ENCODE results near the gene COL24A1.

The COL24A1 gene

GRCh38 chr1:85934516-85934915, 222.1 kb downstream of the COL24A1 start:
- ChIA-PET POLR2A (no interaction called here), CTCF (no interaction called here)
- H3K4me3 ChIP-seq (ENCODE audit: low read depth, low read length) = no peak overlapping the region
- TF ChIP-seq, protein P1, sequence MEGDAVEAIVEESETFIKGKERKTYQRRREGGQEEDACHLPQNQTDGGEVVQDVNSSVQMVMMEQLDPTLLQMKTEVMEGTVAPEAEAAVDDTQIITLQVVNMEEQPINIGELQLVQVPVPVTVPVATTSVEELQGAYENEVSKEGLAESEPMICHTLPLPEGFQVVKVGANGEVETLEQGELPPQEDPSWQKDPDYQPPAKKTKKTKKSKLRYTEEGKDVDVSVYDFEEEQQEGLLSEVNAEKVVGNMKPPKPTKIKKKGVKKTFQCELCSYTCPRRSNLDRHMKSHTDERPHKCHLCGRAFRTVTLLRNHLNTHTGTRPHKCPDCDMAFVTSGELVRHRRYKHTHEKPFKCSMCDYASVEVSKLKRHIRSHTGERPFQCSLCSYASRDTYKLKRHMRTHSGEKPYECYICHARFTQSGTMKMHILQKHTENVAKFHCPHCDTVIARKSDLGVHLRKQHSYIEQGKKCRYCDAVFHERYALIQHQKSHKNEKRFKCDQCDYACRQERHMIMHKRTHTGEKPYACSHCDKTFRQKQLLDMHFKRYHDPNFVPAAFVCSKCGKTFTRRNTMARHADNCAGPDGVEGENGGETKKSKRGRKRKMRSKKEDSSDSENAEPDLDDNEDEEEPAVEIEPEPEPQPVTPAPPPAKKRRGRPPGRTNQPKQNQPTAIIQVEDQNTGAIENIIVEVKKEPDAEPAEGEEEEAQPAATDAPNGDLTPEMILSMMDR (IDR thresholded peaks at IDR 0.05; ENCODE audit: insufficient read depth, low read length, missing control alignments) = no peak
- DNase-seq (ENCODE audit: low read depth, low spot score) = no peak

GRCh38 chr1:85933961-85934360, 222.6 kb downstream of the COL24A1 start:
- DNase-seq (ENCODE audit: low read depth, low spot score) = peak; percentile 2
- H3K4me3 ChIP-seq (ENCODE audit: low read depth, low read length) = no peak overlapping the region
- POLR2A ChIA-PET = no interaction called here
- CTCF ChIA-PET = no interaction called here
- TF ChIP-seq, protein P1 (IDR thresholded peaks at IDR 0.05; ENCODE audit: insufficient read depth, low read length, missing control alignments) = no peak

GRCh38 chr1:85911742-85912141, 244.8 kb downstream of the COL24A1 start:
- TF ChIP-seq, protein P1 (IDR thresholded peaks at IDR 0.05; ENCODE audit: insufficient read depth, low read length, missing control alignments) = no peak
- DNase-seq (ENCODE audit: low read depth, low spot score) = no peak
- POLR2A ChIA-PET = no interaction called here
- H3K4me3 ChIP-seq (ENCODE audit: low read depth, low read length) = no peak overlapping the region
- CTCF ChIA-PET = interaction anchor here (0.6 to 5.3 kb wide), 9 partner anchors 9 to 203 kb away, joined by 3 to 22 read pairs (median 3); partner anchors contain the start of gene ZNHIT6

DNA sequence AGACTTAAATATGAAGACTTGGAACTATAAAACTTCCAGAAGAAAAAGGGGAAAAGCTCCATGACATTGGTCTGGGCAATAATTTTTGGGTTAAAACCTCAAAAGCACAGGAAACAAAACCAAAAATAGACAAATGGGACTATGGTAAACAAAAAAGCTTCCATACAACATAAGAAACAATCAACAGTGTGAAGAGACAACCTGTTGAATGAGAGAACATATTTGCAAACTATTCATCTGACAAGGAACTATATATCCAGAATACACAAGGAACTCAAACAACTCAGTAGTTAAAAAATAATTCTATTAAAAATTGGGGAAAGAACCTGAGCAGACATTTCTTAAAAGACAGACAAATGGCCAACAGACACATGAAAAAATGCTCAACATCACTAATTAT, 255.7 kb downstream of the COL24A1 start:
- H3K4me3 ChIP-seq (ENCODE audit: low read depth, low read length) = no peak overlapping the region
- CTCF ChIA-PET = no interaction called here
- POLR2A ChIA-PET = no interaction called here
- no peak for DNase-seq (ENCODE audit: low read depth, low spot score)
- TF ChIP-seq, protein P1 (IDR thresholded peaks at IDR 0.05; ENCODE audit: insufficient read depth, low read length, missing control alignments) = no peak

GRCh38 chr1:85898861-85899260, 257.7 kb downstream of the COL24A1 start:
- ChIA-PET POLR2A (no interaction called here), CTCF (interaction anchor here (0.9 to 3.4 kb wide), 4 partner anchors 14 to 458 kb away, joined by 3 to 10 read pairs (median 6); no protein-coding TSS in a partner anchor)
- TF ChIP-seq, protein P1 (IDR thresholded peaks at IDR 0.05; ENCODE audit: insufficient read depth, low read length, missing control alignments) = no peak
- DNase-seq (ENCODE audit: low read depth, low spot score) = no peak
- H3K4me3 ChIP-seq (ENCODE audit: low read depth, low read length) = no peak overlapping the region

DNA sequence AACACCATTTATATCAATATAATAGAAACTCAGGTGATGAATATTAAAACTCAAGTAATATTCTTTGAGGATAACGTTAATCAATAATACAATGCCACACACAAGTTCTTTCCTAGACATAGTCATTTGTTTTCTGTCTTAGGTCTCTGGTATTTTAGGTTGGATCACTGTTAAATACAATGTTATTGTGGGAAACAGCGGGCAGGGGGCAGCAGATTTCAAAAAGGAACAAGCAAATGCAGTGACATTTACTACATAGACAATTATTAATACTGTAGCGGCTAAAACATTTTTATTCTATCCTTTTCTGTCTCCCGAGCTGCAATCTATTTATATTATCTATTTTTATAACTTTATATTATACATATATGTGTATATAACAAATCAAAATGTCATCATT, 261.9 kb downstream of the COL24A1 start:
- CTCF ChIA-PET = interaction anchor here (1.5 to 3.6 kb wide), 8 partner anchors 9 to 124 kb away, joined by 4 to 31 read pairs (median 8); no protein-coding TSS in a partner anchor
- POLR2A ChIA-PET = no interaction called here
- TF ChIP-seq, protein P1 (IDR thresholded peaks at IDR 0.05; ENCODE audit: insufficient read depth, low read length, missing control alignments) = peak; percentile 41
- DNase-seq (ENCODE audit: low read depth, low spot score) = no peak
- H3K4me3 ChIP-seq (ENCODE audit: low read depth, low read length) = no peak overlapping the region

All from AG04449 (cell line).